Measurements from ENCODE around the gene FOXP1. TPM values are rescaled to one million over a fixed set of nuclear protein-coding genes. Genes with fewer than 3 reads are reported as not detected.

The FOXP1 gene
- total RNA-seq, 1 experiment from 2014 or later, result 58.4 TPM

GRCh38 chr3:71277341-71277740 lies 306.2 kb downstream of the FOXP1 start:
- POLR2A ChIA-PET (ENCODE audit: low non-redundant PET), result no interaction called here

GRCh38 chr3:71276531-71276930 lies 307.0 kb downstream of the FOXP1 start:
- no TSS peak for BruUV-seq (replicated peaks)
- intact Hi-C loops (cut with micrococcal nuclease; ENCODE audit: unreplicated experiment), result no loop called here

More at GRCh38 chr3:71277341-71277740, 306.2 kb downstream of the FOXP1 start:
- BruUV-seq (replicated peaks), result no TSS peak
- Histone ChIP-seq H3K36me3 (ENCODE audit: insufficient read depth, low read length, poor library complexity, severe bottlenecking) (no peaks in the 10 kb centered on the region), H3K27me3 (replicated peaks; ENCODE audit: insufficient read depth, low read depth, low read length, poor library complexity) (no peaks in the 10 kb centered on the region), H3K27ac (ENCODE audit: low read depth, low read length, poor library complexity, severe bottlenecking) (no peak overlapping the region), H3K9me3 (ENCODE audit: low read depth, low read length, poor library complexity, severe bottlenecking) (no peaks in the 10 kb centered on the region), H3K4me1 (ENCODE audit: insufficient read depth, low read length, poor library complexity, severe bottlenecking) (no peaks in the 10 kb centered on the region), H3K4me3 (ENCODE audit: low read depth, low read length, poor library complexity, severe bottlenecking) (no peak overlapping the region)
- no peak for TF ChIP-seq EZH2 (IDR thresholded peaks at IDR 0.05; ENCODE audit: borderline replicate concordance, low read depth, low read length, poor library complexity, severe bottlenecking)
- no peak for TF ChIP-seq CTCF (conservative IDR thresholded peaks at IDR 0.05; ENCODE audit: low read depth, low read length)
- CTCF ChIA-PET, result interaction anchor here (0.7 kb wide), 1 partner anchor 10 kb away, joined by 13 read pairs; no protein-coding TSS in a partner anchor
- intact Hi-C loops (cut with micrococcal nuclease; ENCODE audit: unreplicated experiment), result no loop called here
- DNase-seq (ENCODE audit: low spot score), result no peak

GRCh38 chr3:71273453-71273852 lies 310.1 kb downstream of the FOXP1 start:
- Histone ChIP-seq H3K27me3 (replicated peaks; ENCODE audit: insufficient read depth, low read depth, low read length, poor library complexity) (no peaks in the 10 kb centered on the region), H3K9me3 (ENCODE audit: low read depth, low read length, poor library complexity, severe bottlenecking) (no peaks in the 10 kb centered on the region), H3K4me3 (ENCODE audit: low read depth, low read length, poor library complexity, severe bottlenecking) (no peak overlapping the region), H3K36me3 (ENCODE audit: insufficient read depth, low read length, poor library complexity, severe bottlenecking) (no peaks in the 10 kb centered on the region), H3K27ac (ENCODE audit: low read depth, low read length, poor library complexity, severe bottlenecking) (no peak overlapping the region), H3K4me1 (ENCODE audit: insufficient read depth, low read length, poor library complexity, severe bottlenecking) (peaks cover 7% of the 10 kb centered on the region)
- no peak for DNase-seq (ENCODE audit: low spot score)
- no TSS peak for BruUV-seq (replicated peaks)
- CTCF ChIA-PET, result no interaction called here
- POLR2A ChIA-PET (ENCODE audit: low non-redundant PET), result no interaction called here
- intact Hi-C loops (cut with micrococcal nuclease; ENCODE audit: unreplicated experiment), result no loop called here
- TF ChIP-seq EZH2 (IDR thresholded peaks at IDR 0.05; ENCODE audit: borderline replicate concordance, low read depth, low read length, poor library complexity, severe bottlenecking), result no peak

More at GRCh38 chr3:71276531-71276930, 307.0 kb downstream of the FOXP1 start:
- no peak for DNase-seq (ENCODE audit: low spot score)
- TF ChIP-seq EZH2 (IDR thresholded peaks at IDR 0.05; ENCODE audit: borderline replicate concordance, low read depth, low read length, poor library complexity, severe bottlenecking), result no peak
- TF ChIP-seq CTCF (conservative IDR thresholded peaks at IDR 0.05; ENCODE audit: low read depth, low read length), result no peak
- ChIA-PET POLR2A (ENCODE audit: low non-redundant PET) (no interaction called here), CTCF (interaction anchor here (0.6 to 0.7 kb wide), 2 partner anchors 9 to 13 kb away, joined by 10 to 13 read pairs; no protein-coding TSS in a partner anchor)
- Histone ChIP-seq H3K27me3 (replicated peaks; ENCODE audit: insufficient read depth, low read depth, low read length, poor library complexity) (no peaks in the 10 kb centered on the region), H3K4me1 (ENCODE audit: insufficient read depth, low read length, poor library complexity, severe bottlenecking) (no peaks in the 10 kb centered on the region), H3K27ac (ENCODE audit: low read depth, low read length, poor library complexity, severe bottlenecking) (no peak overlapping the region), H3K36me3 (ENCODE audit: insufficient read depth, low read length, poor library complexity, severe bottlenecking) (no peaks in the 10 kb centered on the region), H3K9me3 (ENCODE audit: low read depth, low read length, poor library complexity, severe bottlenecking) (no peaks in the 10 kb centered on the region), H3K4me3 (ENCODE audit: low read depth, low read length, poor library complexity, severe bottlenecking) (no peak overlapping the region)

- Histone ChIP-seq H3K27ac (ENCODE audit: low read depth, low read length, poor library complexity, severe bottlenecking) (no peak overlapping the region), H3K4me3 (ENCODE audit: low read depth, low read length, poor library complexity, severe bottlenecking) (no peak overlapping the region), H3K4me1 (ENCODE audit: insufficient read depth, low read length, poor library complexity, severe bottlenecking) (peaks cover 7% of the 10 kb centered on the region), H3K36me3 (ENCODE audit: insufficient read depth, low read length, poor library complexity, severe bottlenecking) (no peaks in the 10 kb centered on the region), H3K9me3 (ENCODE audit: low read depth, low read length, poor library complexity, severe bottlenecking) (no peaks in the 10 kb centered on the region), H3K27me3 (replicated peaks; ENCODE audit: insufficient read depth, low read depth, low read length, poor library complexity) (no peaks in the 10 kb centered on the region)
- CTCF ChIA-PET, result no interaction called here
- intact Hi-C loops (cut with micrococcal nuclease; ENCODE audit: unreplicated experiment), result no loop called here
- POLR2A ChIA-PET (ENCODE audit: low non-redundant PET), result interaction anchor here (0.5 kb wide), 1 partner anchor 279 kb away, joined by 3 read pairs; no protein-coding TSS in a partner anchor
- no peak for TF ChIP-seq CTCF (conservative IDR thresholded peaks at IDR 0.05; ENCODE audit: low read depth, low read length)
- no peak for TF ChIP-seq EZH2 (IDR thresholded peaks at IDR 0.05; ENCODE audit: borderline replicate concordance, low read depth, low read length, poor library complexity, severe bottlenecking)
- BruUV-seq (replicated peaks), result no TSS peak
- DNase-seq (ENCODE audit: low spot score), result no peak
Observed at GRCh38 chr3:71271596-71271995, 311.9 kb downstream of the FOXP1 start.
